ENCODE data around the gene TMPRSS11F. TPM values are rescaled to one million over a fixed set of nuclear protein-coding genes. Genes with fewer than 3 reads are reported as not detected.

Gene TMPRSS11F
- total RNA-seq: under 1 TPM in 1 of 4 donors, not detected in 3; 0.17 TPM

DNA sequence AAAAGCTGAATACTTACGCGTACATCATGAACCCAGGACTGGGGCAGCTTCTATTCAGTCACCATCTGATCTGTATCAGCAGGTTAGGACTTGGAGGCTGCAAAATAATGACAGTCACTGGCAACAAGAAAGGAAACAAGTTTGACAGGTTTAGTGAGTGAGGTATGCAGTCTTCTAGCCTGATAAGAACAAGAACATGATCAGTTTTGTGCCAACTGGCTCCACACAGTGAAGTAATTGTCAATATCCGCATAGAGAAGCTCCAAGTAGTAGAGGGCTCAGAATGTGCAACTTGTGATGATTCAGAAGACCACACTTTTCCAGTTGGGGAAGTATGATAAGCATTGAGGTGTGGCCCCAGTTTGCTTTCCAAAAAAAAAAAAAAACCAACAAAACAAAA is at the start of gene TMPRSS11F:
Gene TMPRSS11F (minus strand): TSS at position 77 of the 400 bp plus-strand sequence. CDS start 49 bp downstream, at position 28.
- TF ChIP-seq, protein P1, sequence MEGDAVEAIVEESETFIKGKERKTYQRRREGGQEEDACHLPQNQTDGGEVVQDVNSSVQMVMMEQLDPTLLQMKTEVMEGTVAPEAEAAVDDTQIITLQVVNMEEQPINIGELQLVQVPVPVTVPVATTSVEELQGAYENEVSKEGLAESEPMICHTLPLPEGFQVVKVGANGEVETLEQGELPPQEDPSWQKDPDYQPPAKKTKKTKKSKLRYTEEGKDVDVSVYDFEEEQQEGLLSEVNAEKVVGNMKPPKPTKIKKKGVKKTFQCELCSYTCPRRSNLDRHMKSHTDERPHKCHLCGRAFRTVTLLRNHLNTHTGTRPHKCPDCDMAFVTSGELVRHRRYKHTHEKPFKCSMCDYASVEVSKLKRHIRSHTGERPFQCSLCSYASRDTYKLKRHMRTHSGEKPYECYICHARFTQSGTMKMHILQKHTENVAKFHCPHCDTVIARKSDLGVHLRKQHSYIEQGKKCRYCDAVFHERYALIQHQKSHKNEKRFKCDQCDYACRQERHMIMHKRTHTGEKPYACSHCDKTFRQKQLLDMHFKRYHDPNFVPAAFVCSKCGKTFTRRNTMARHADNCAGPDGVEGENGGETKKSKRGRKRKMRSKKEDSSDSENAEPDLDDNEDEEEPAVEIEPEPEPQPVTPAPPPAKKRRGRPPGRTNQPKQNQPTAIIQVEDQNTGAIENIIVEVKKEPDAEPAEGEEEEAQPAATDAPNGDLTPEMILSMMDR (IDR thresholded peaks at IDR 0.05; ENCODE audit: low read depth): no peak

DNA sequence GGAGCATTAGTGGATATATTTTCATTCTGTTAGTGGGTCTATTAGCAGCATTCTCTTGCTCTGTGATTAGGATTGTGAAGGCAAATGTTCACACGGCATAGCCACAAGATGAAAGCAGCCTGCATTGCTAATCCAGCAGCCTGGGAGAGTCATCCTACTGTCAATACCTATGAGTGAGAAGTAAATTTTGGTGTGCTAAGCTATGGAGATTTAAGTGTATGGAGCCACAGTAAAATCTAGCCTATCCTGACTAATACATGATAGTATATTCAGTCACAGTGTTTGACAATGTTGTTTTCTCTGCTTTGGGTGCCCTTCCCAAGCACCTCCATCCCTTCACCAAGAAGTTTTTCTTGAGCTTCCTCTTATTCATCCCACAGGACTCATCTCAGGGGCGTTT is 47.2 kb upstream of the TMPRSS11F start:
- TF ChIP-seq, protein P1 (IDR thresholded peaks at IDR 0.05; ENCODE audit: low read depth): no peak

DNA sequence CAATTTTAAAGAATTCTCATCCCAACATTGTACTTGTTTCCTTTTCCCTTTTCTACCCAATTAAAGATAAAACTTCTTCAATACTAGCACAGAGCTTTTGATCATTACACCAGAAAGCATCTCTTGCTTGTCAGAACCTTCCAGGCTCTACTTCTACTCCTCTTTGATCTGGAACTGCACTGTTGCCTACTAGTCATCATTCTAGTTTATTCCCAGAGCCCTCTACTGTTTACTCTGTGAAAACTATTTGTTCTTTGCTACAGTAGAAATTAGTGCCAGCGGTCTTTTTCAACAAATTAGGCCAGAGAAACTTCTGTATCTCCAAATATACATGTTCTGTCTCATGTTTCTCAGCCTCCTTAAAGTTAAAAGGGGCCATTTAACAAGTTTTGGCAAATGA is 46.8 kb upstream of the TMPRSS11F start:
- TF ChIP-seq, protein P1 (IDR thresholded peaks at IDR 0.05; ENCODE audit: low read depth): no peak

DNA sequence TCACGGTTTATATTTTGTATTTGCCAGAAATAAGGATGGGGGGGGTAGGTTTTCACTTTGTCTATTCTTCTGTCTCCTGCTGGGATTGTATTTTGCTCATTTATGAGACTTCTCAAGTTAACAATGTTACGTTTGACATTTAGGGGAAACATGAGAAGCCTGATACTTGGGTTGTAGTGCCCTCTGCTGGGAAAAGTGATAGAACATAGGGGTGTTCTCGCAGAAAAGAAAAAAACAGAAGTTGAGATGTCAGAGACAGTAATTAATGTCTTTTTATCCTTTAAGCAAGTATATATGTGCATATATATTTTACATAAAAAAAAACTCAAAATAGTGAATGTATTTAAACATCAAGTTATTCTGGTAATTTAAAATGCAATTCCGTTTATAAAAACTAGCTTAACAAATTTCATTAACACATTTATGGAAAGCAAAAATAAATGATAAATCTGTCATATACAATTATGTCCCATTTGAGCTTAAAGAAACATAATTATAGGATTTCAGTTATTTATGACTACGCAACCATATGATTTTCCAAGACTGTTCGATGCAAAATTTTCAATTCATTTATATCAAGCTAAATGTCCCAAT is 46.0 kb upstream of the TMPRSS11F start:
- TF ChIP-seq, protein P1 (IDR thresholded peaks at IDR 0.05; ENCODE audit: low read depth): no peak

DNA sequence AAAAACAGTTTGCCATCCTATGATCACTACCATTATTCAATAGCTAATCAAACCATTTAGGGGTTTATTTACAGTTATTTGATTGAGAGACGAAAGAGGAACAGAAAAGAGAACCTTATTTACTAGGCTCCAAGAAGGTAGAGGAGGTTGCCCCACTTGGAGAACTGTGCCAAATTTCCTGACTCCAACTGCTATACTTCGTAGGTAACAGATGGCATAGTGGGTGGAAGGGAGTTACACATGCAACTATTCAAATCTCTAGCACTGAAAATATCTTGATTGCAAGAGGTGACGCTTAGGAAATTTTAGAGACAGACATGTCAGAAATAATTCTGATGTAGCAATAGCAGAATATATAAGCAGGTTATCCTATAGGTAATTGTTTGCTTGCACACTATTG is 38.0 kb upstream of the TMPRSS11F start:
- TF ChIP-seq, protein P1 (IDR thresholded peaks at IDR 0.05; ENCODE audit: low read depth): no peak

DNA sequence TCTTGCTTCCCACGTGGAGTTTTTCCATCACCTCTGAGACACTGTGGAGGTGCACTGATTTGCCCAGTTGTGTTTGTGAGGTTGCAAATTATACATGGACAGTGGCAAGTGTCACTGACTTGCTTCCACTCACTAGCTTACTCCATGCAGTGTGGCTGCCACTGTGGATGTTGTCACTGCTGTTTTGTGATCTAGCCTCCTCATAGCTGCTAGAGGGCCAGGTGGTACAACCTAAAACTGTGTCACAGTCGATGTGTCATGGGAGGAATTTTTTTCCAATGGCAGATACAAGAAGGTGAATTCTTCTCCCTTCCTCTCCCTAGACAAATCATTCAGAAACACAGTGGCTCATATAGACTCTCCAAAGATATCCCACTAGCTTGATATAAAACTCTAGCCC is 37.5 kb upstream of the TMPRSS11F start:
- TF ChIP-seq, protein P1 (IDR thresholded peaks at IDR 0.05; ENCODE audit: low read depth): no peak

DNA sequence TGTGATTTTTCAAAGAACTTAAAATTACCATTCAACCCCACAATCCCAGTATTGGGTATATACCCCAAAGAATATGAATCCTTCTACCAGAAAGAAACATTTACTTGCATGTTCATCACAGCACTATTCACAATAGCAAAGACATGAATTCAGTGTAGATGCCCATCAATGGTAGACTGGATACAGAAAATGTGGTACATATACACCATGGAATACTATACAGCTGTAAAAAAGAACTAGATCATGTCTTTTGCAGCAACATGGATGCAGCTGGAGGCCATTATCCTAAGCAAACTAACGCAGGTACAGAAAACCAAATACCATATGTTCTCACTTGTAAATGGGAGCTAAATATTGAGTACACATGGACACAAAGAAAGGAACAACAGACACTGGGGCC is 34.1 kb upstream of the TMPRSS11F start:
- TF ChIP-seq, protein P1 (IDR thresholded peaks at IDR 0.05; ENCODE audit: low read depth): no peak
